ENCODE results near the gene ZIK1. TPM values are rescaled to one million over a fixed set of nuclear protein-coding genes. Genes with fewer than 3 reads are reported as not detected.

ZIK1 gene
- polyA plus RNA-seq, 1 donor (not counting 4 experiments of a cell fraction or from before 2014, with no cell fraction given): 3.9 TPM

- no peak for TF ChIP-seq EZH2 (IDR thresholded peaks at IDR 0.05; ENCODE audit: low read length)
- TF ChIP-seq CTCF (optimal IDR thresholded peaks at IDR 0.05 in 1 of 3, IDR thresholded peaks at IDR 0.05 in 1 of 3, conservative IDR thresholded peaks at IDR 0.05 in 1 of 3; ENCODE audit: extremely low read depth in 1 of 3, insufficient read depth in 2 of 3, low read length in 3 of 3): no peak
- Histone ChIP-seq H3K4me3 (ENCODE audit: control insufficient read depth in 2 of 3, extremely low read depth in 1 of 3, insufficient read depth in 2 of 3, low read depth in 1 of 3, low read length in 3 of 3) (no peak overlapping the region), H3K4me1 (ENCODE audit: control insufficient read depth, extremely low read depth, insufficient read depth, low read length) (peaks cover 16% of the 10 kb centered on the region), H3K27me3 (ENCODE audit: control insufficient read depth, extremely low read depth, insufficient read depth, low read length) (no peaks in the 10 kb centered on the region), H3K36me3 (ENCODE audit: control insufficient read depth in 2 of 2, extremely low read depth in 1 of 2, insufficient read depth in 2 of 2, low read length in 2 of 2) (peaks cover 14 to 25% of the 10 kb centered on the region in 2 experiments), H3K9ac (ENCODE audit: control insufficient read depth, extremely low read depth, insufficient read depth, low read length) (no peak overlapping the region), H4K20me1 (ENCODE audit: control insufficient read depth, extremely low read depth, insufficient read depth, low read length) (no peaks in the 10 kb centered on the region), H3K4me2 (ENCODE audit: control insufficient read depth, extremely low read depth, insufficient read depth, low read depth, low read length) (peak overlapping the region; percentile 94), H3K27ac (ENCODE audit: control insufficient read depth, insufficient read depth, low read length) (no peak overlapping the region), H2AFZ (ENCODE audit: control insufficient read depth, low read length) (no peak overlapping the region), H3K9me1 (ENCODE audit: control insufficient read depth, extremely low read depth, insufficient read depth, low read length) (no peaks in the 10 kb centered on the region), H3K79me2 (ENCODE audit: control insufficient read depth, insufficient read depth, low read length) (peaks cover 23% of the 10 kb centered on the region), H3K9me3 (ENCODE audit: control insufficient read depth, low read depth, low read length) (no peaks in the 10 kb centered on the region)
- dilution Hi-C loops (cut with MboI; ENCODE audit: extremely low pct_ligation_motif_present, low sequenced_read_pairs): no loop called here
- FAIRE-seq (no peak), DNase-seq (ENCODE audit: low read depth, low spot score) (no peak)
These were observed 26.3 kb upstream of the ZIK1 start for GRCh38 chr19:57557659-57558058.

GRCh38 chr19:57558525-57558924, 25.4 kb upstream of the ZIK1 start:
- H3K27me3 ChIP-seq (ENCODE audit: control insufficient read depth, extremely low read depth, insufficient read depth, low read length): no peaks in the 10 kb centered on the region
- FAIRE-seq (peak; percentile 67), DNase-seq (ENCODE audit: low read depth, low spot score) (no peak)
- no peaks in the 10 kb centered on the region for H3K9me1 ChIP-seq (ENCODE audit: control insufficient read depth, extremely low read depth, insufficient read depth, low read length)
- peak overlapping the region; percentile 96 for H2AFZ ChIP-seq (ENCODE audit: control insufficient read depth, low read length)
- H3K79me2 ChIP-seq (ENCODE audit: control insufficient read depth, insufficient read depth, low read length): peaks cover 23% of the 10 kb centered on the region
- H3K9me3 ChIP-seq (ENCODE audit: control insufficient read depth, low read depth, low read length): no peaks in the 10 kb centered on the region
- peaks cover 10 to 19% of the 10 kb centered on the region in 2 experiments for H3K36me3 ChIP-seq (ENCODE audit: control insufficient read depth in 2 of 2, extremely low read depth in 1 of 2, insufficient read depth in 2 of 2, low read length in 2 of 2)
- dilution Hi-C loops (cut with MboI; ENCODE audit: extremely low pct_ligation_motif_present, low sequenced_read_pairs): no loop called here
- H3K4me1 ChIP-seq (ENCODE audit: control insufficient read depth, extremely low read depth, insufficient read depth, low read length): peaks cover 16% of the 10 kb centered on the region
- peak overlapping the region; percentile 82 for H3K9ac ChIP-seq (ENCODE audit: control insufficient read depth, extremely low read depth, insufficient read depth, low read length)
- H3K4me3 ChIP-seq (ENCODE audit: control insufficient read depth in 2 of 3, extremely low read depth in 1 of 3, insufficient read depth in 2 of 3, low read depth in 1 of 3, low read length in 3 of 3): peak overlapping the region; percentile 67 to 89 (median 69)
- H3K27ac ChIP-seq (ENCODE audit: control insufficient read depth, insufficient read depth, low read length): no peak overlapping the region
- H4K20me1 ChIP-seq (ENCODE audit: control insufficient read depth, extremely low read depth, insufficient read depth, low read length): no peaks in the 10 kb centered on the region
- TF ChIP-seq EZH2 (IDR thresholded peaks at IDR 0.05; ENCODE audit: low read length): no peak
- peak in 1 of 3 experiments; percentile 10 for TF ChIP-seq CTCF (optimal IDR thresholded peaks at IDR 0.05 in 1 of 3, IDR thresholded peaks at IDR 0.05 in 1 of 3, conservative IDR thresholded peaks at IDR 0.05 in 1 of 3; ENCODE audit: extremely low read depth in 1 of 3, insufficient read depth in 2 of 3, low read length in 3 of 3)
- H3K4me2 ChIP-seq (ENCODE audit: control insufficient read depth, extremely low read depth, insufficient read depth, low read depth, low read length): peak overlapping the region; percentile 94

Data from keratinocyte (primary cell).